Keratinocyte (primary cell): Measurements from ENCODE around the gene ANGPT4. TPM values are rescaled to one million over a fixed set of nuclear protein-coding genes. Genes with fewer than 3 reads are reported as not detected.

ENCODE experiments used
- DNase-seq: peaks from one replicate; pipeline ENCODE4 v3.0.0-alpha.2; 2011; ENCODE audit warnings: low read depth, missing footprints, low spot score
- FAIRE-seq: peaks from 2 replicates; lab custom pipeline; 2011; peaks lifted over from hg19 to GRCh38; lab: Jason Lieb, UNC
- H2AFZ ChIP-seq: 2 replicates; pipeline ENCODE4 v1.6.0; 2012; ENCODE audit warnings: low read length, control low read depth, inconsistent platforms; ENCODE audit not compliant: control insufficient read depth
- H3K27ac ChIP-seq: 2 replicates; pipeline ENCODE4 v1.5.1; 2011; ENCODE audit warnings: low read length; ENCODE audit not compliant: control insufficient read depth, insufficient read depth
- H3K27me3 ChIP-seq: 3 replicates; pipeline ENCODE4 v1.6.0; 2011; ENCODE audit warnings: low read length; ENCODE audit not compliant: control insufficient read depth, insufficient read depth; ENCODE audit errors: extremely low read depth
- H3K36me3 ChIP-seq, 2 experiments: 2 replicates in 1 of 2; 3 replicates in 1 of 2; pipeline ENCODE4 v1.5.1; 2011; ENCODE audit warnings: low read length in 2 of 2, mild to moderate bottlenecking in 1 of 2; ENCODE audit not compliant: control insufficient read depth in 2 of 2, insufficient read depth in 2 of 2; ENCODE audit errors: extremely low read depth in 1 of 2
- H3K4me1 ChIP-seq: 3 replicates; pipeline ENCODE4 v1.5.1; 2011; ENCODE audit warnings: low read length; ENCODE audit not compliant: control insufficient read depth, insufficient read depth; ENCODE audit errors: extremely low read depth
- H3K4me2 ChIP-seq: 3 replicates; pipeline ENCODE4 v1.6.0; 2011; ENCODE audit warnings: low read depth, low read length; ENCODE audit not compliant: control insufficient read depth, insufficient read depth; ENCODE audit errors: extremely low read depth
- H3K4me3 ChIP-seq, 3 experiments: fragments of 200-600 bp in 1 of 3; sonication (generic) in 1 of 3; 2 replicates in 2 of 3; 3 replicates in 1 of 3; pipeline ENCODE4 v1.5.1; 2011 to 2016; ENCODE audit warnings: low read length in 3 of 3, mild to moderate bottlenecking in 3 of 3, control low read depth in 2 of 3, inconsistent platforms in 1 of 3, low read depth in 1 of 3, mixed read lengths in 1 of 3, mixed run types in 1 of 3, moderate library complexity in 1 of 3; ENCODE audit not compliant: control insufficient read depth in 2 of 3, insufficient read depth in 2 of 3; ENCODE audit errors: extremely low read depth in 1 of 3
- H3K79me2 ChIP-seq: 2 replicates; pipeline ENCODE4 v1.6.0; 2012; ENCODE audit warnings: low read length; ENCODE audit not compliant: control insufficient read depth, insufficient read depth
- H3K9ac ChIP-seq: 3 replicates; pipeline ENCODE4 v1.6.0; 2011; ENCODE audit warnings: low read length; ENCODE audit not compliant: control insufficient read depth, insufficient read depth; ENCODE audit errors: extremely low read depth
- H3K9me1 ChIP-seq: 3 replicates; pipeline ENCODE4 v1.6.0; 2011; ENCODE audit warnings: low read length; ENCODE audit not compliant: control insufficient read depth, insufficient read depth; ENCODE audit errors: extremely low read depth
- H3K9me3 ChIP-seq: 2 replicates; pipeline ENCODE4 v1.5.1; 2012; ENCODE audit warnings: low read depth, low read length; ENCODE audit not compliant: control insufficient read depth
- H4K20me1 ChIP-seq: 3 replicates; pipeline ENCODE4 v1.6.0; 2011; ENCODE audit warnings: low read length; ENCODE audit not compliant: control insufficient read depth, insufficient read depth; ENCODE audit errors: extremely low read depth
- EZH2 ChIP-seq: IDR thresholded peaks from one replicate; pipeline ENCODE4 v1.6.1; 2012; ENCODE audit warnings: inconsistent platforms, mild to moderate bottlenecking, low read length, moderate library complexity
- dilution Hi-C: fragments of 300-500 bp; cut with MboI; formaldehyde crosslinking; loops from one replicate; pipeline ENCODE4 v1.7.0; 2020; ENCODE audit warnings: low sequenced_read_pairs; ENCODE audit not compliant: extremely low pct_ligation_motif_present
- polyA plus RNA-seq, 5 experiments: library from polyadenylated mRNA; depleted of rRNA in 3 of 5; stranded (reverse) in 3 of 5; stranded (forward) in 1 of 5; unstranded in 1 of 5; fragments of >200 nt; gene quantifications; 1 replicate in 1 of 5; 2 replicates in 3 of 5; 3 replicates in 1 of 5; pipeline versions ENCODE4 v1.2.1 to v1.2.3, GENCODE V29; 2011 to 2012; ENCODE audit warnings: missing spikeins in 2 of 5, low read depth in 1 of 5, low replicate concordance in 1 of 5
- TF ChIP-seq, protein P1 (sequence below), 3 experiments: IDR thresholded peaks in 1 of 3; conservative IDR thresholded peaks in 1 of 3; optimal IDR thresholded peaks in 1 of 3; 2 replicates in 2 of 3; 3 replicates in 1 of 3; pipeline versions ENCODE3 to v1.5.1; 2011; ENCODE audit warnings: low read length in 3 of 3, mild to moderate bottlenecking in 3 of 3, moderate library complexity in 2 of 3, control low read depth in 1 of 3, inconsistent platforms in 1 of 3; ENCODE audit not compliant: insufficient read depth in 2 of 3; ENCODE audit errors: extremely low read depth in 1 of 3

Gene ANGPT4
- polyA plus RNA-seq, 1 donor (not counting 4 experiments of a cell fraction or from before 2014, with no cell fraction given): not detected

DNA sequence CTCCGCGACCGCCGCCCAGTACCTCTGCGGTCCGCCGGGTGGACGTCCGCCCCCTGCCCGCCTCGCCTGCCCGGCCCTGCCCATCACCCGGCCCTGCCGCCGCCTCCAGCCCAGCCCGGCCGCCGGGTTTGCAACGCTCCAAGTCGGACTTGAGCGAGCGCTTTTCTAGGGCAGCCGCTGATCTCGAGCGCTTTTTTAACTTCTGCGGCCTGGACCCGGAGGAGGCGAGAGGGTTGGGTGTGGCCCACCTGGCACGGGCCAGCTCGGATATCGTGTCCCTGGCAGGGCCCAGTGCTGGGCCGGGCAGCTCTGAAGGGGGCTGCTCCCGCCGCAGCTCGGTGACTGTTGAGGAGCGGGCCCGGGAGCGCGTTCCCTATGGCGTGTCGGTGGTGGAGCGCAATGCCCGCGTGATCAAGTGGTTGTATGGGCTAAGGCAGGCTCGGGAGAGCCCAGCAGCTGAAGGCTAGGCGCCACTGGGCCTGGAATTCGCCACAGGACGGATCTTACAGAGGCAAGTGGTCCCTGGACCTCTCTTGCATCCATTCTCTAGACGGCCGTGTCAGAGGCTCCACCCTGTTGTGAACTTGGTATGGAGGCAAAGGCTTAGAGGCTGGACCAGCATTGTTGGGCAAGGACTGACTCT, 70.8 kb downstream of the ANGPT4 start:
- no peaks in the 10 kb centered on the region for H3K9me3 ChIP-seq
- H4K20me1 ChIP-seq: peaks cover 7% of the 10 kb centered on the region
- DNase-seq (no peak), FAIRE-seq (no peak)
- no peak overlapping the region for H3K27ac ChIP-seq
- H3K36me3 ChIP-seq: peaks cover 12 to 15% of the 10 kb centered on the region in 2 experiments
- peaks cover 5% of the 10 kb centered on the region for H3K9me1 ChIP-seq
- H3K4me2 ChIP-seq: peak overlapping the region; percentile 99
- dilution Hi-C loops: no loop called here
- H3K4me3 ChIP-seq: peak overlapping the region; percentile 36 to 64 (median 57)
- TF ChIP-seq, protein P1, sequence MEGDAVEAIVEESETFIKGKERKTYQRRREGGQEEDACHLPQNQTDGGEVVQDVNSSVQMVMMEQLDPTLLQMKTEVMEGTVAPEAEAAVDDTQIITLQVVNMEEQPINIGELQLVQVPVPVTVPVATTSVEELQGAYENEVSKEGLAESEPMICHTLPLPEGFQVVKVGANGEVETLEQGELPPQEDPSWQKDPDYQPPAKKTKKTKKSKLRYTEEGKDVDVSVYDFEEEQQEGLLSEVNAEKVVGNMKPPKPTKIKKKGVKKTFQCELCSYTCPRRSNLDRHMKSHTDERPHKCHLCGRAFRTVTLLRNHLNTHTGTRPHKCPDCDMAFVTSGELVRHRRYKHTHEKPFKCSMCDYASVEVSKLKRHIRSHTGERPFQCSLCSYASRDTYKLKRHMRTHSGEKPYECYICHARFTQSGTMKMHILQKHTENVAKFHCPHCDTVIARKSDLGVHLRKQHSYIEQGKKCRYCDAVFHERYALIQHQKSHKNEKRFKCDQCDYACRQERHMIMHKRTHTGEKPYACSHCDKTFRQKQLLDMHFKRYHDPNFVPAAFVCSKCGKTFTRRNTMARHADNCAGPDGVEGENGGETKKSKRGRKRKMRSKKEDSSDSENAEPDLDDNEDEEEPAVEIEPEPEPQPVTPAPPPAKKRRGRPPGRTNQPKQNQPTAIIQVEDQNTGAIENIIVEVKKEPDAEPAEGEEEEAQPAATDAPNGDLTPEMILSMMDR (optimal IDR thresholded peaks at IDR 0.05 in 1 of 3, IDR thresholded peaks at IDR 0.05 in 1 of 3, conservative IDR thresholded peaks at IDR 0.05 in 1 of 3; ENCODE audit: extremely low read depth in 1 of 3, insufficient read depth in 2 of 3, low read length in 3 of 3): no peak
- no peak for TF ChIP-seq EZH2
- H3K27me3 ChIP-seq: no peaks in the 10 kb centered on the region
- peaks cover 44% of the 10 kb centered on the region for H3K4me1 ChIP-seq
- H2AFZ ChIP-seq: no peak overlapping the region
- H3K79me2 ChIP-seq: peaks cover 58% of the 10 kb centered on the region
- H3K9ac ChIP-seq: peak overlapping the region; percentile 28

DNA sequence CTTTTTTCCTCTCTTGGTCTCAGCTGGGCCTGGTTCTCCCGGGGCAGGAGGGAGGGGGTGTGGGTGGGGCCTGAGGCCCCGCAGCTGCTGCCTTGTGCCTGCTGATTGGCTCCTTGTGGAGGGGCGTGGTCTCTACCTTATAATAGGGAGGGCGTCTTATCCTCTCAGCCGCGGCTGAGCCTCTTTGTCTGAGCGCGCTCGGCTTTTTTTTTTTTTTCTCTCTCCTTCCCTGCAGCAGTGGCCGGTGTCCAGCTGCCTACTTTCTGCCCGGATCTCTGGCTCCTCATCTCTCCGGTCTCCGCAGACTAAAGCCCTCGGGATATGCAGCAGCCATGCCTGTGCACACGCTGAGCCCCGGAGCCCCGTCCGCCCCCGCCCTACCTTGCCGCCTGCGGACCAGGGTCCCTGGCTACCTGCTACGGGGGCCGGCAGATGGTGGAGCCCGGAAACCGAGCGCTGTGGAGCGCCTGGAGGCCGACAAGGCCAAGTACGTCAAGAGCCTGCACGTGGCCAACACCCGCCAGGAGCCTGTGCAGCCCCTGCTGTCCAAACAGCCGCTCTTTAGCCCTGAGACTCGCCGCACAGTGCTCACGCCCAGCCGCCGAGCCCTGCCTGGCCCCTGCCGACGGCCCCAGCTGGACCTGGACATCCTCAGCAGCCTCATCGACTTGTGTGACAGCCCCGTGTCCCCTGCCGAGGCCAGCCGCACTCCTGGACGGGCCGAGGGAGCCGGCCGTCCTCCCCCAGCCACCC, 71.5 kb downstream of the ANGPT4 start:
- no peak overlapping the region for H2AFZ ChIP-seq
- dilution Hi-C loops: no loop called here
- peaks cover 60% of the 10 kb centered on the region for H3K79me2 ChIP-seq
- no peaks in the 10 kb centered on the region for H3K9me3 ChIP-seq
- H3K4me3 ChIP-seq: peak overlapping the region; percentile 36 to 64 (median 61)
- peak overlapping the region; percentile 99 for H3K4me2 ChIP-seq
- H4K20me1 ChIP-seq: peaks cover 7% of the 10 kb centered on the region
- peak overlapping the region; percentile 50 for H3K9ac ChIP-seq
- H3K27ac ChIP-seq: peak overlapping the region; percentile 63
- FAIRE-seq (peak; percentile 87), DNase-seq (peak; percentile 66)
- peaks cover 12 to 15% of the 10 kb centered on the region in 2 experiments for H3K36me3 ChIP-seq
- H3K4me1 ChIP-seq: peaks cover 44% of the 10 kb centered on the region
- no peaks in the 10 kb centered on the region for H3K27me3 ChIP-seq
- peaks cover 5% of the 10 kb centered on the region for H3K9me1 ChIP-seq
- TF ChIP-seq, protein P1 (optimal IDR thresholded peaks at IDR 0.05 in 1 of 3, IDR thresholded peaks at IDR 0.05 in 1 of 3, conservative IDR thresholded peaks at IDR 0.05 in 1 of 3; ENCODE audit: extremely low read depth in 1 of 3, insufficient read depth in 2 of 3, low read length in 3 of 3): no peak
- TF ChIP-seq EZH2: no peak
